RCC 7860 (cell line): ENCODE measurements around the gene MRPL46.

Experiments used
- DNase-seq: peaks from one replicate; pipeline ENCODE4 v3.0.0-alpha.2; 2015; ENCODE audit warnings: low spot score
- FAIRE-seq: peaks from 2 replicates; lab custom pipeline; 2012; peaks lifted over from hg19 to GRCh38; lab: Jason Lieb, UNC

MRPL46 gene

GRCh38 chr15:88467073-88467934, at the start of gene MRPL46, which contains the start of gene MRPS11:
Gene MRPL46 (minus strand): TSS chr15:88467388. CDS start chr15:88467377, 11 bp downstream.
Gene MRPS11 (plus strand): TSS chr15:88467708. CDS start chr15:88467718, 10 bp downstream.
- FAIRE-seq = no peak
- peak; percentile 77 for DNase-seq

- DNase-seq (no peak), FAIRE-seq (no peak)
Observed at GRCh38 chr15:88513195-88513594, 46.0 kb upstream of the MRPL46 start.

- no peak for DNase-seq
- no peak for FAIRE-seq
Observed at GRCh38 chr15:88512601-88513000, 45.4 kb upstream of the MRPL46 start.

- DNase-seq (no peak), FAIRE-seq (no peak)
Observed at GRCh38 chr15:88512078-88512477, 44.9 kb upstream of the MRPL46 start.

GRCh38 chr15:88511161-88511560, 44.0 kb upstream of the MRPL46 start:
- no peak for FAIRE-seq
- DNase-seq = no peak

- no peak for FAIRE-seq
- DNase-seq = no peak
Observed at GRCh38 chr15:88509964-88510363, 42.8 kb upstream of the MRPL46 start.

- no peak for DNase-seq
- FAIRE-seq = no peak
Observed at GRCh38 chr15:88509321-88509720, 42.1 kb upstream of the MRPL46 start.

- no peak for DNase-seq
- no peak for FAIRE-seq
Observed at GRCh38 chr15:88506628-88507027, 39.4 kb upstream of the MRPL46 start.

- DNase-seq (no peak), FAIRE-seq (no peak)
Observed at GRCh38 chr15:88505721-88506120, 38.5 kb upstream of the MRPL46 start.

- DNase-seq (no peak), FAIRE-seq (no peak)
Observed at GRCh38 chr15:88504445-88504844, 37.3 kb upstream of the MRPL46 start.

- no peak for FAIRE-seq
- DNase-seq = no peak
Observed at GRCh38 chr15:88498996-88499395, 31.8 kb upstream of the MRPL46 start.

GRCh38 chr15:88497109-88497765, 30.0 kb upstream of the MRPL46 start:
- FAIRE-seq (no peak), DNase-seq (no peak)

GRCh38 chr15:88493844-88494243, 26.7 kb upstream of the MRPL46 start:
- no peak for DNase-seq
- FAIRE-seq = no peak

- no peak for FAIRE-seq
- DNase-seq = no peak
Observed at GRCh38 chr15:88491158-88491557, 24.0 kb upstream of the MRPL46 start.

- FAIRE-seq = no peak
Observed at GRCh38 chr15:88490036-88490435, 22.8 kb upstream of the MRPL46 start.

GRCh38 chr15:88489321-88489720, 22.1 kb upstream of the MRPL46 start:
- no peak for DNase-seq
- no peak for FAIRE-seq

More at GRCh38 chr15:88490036-88490435, 22.8 kb upstream of the MRPL46 start:
- no peak for DNase-seq

GRCh38 chr15:88487796-88488523, 20.8 kb upstream of the MRPL46 start:
- FAIRE-seq = no peak

GRCh38 chr15:88487178-88487795, 20.1 kb upstream of the MRPL46 start:
- DNase-seq (no peak), FAIRE-seq (no peak)

More at GRCh38 chr15:88487796-88488523, 20.8 kb upstream of the MRPL46 start:
- DNase-seq = no peak

- FAIRE-seq (no peak), DNase-seq (no peak)
Observed at GRCh38 chr15:88484682-88485331, 17.6 kb upstream of the MRPL46 start.

GRCh38 chr15:88482263-88482662, 15.1 kb upstream of the MRPL46 start:
- no peak for DNase-seq
- FAIRE-seq = no peak
